HG03064 (cell line): ENCODE data around the gene CTDNEP1.

ENCODE experiments used
- ATAC-seq: cut with Tn5 transposase; IDR thresholded peaks from one replicate; pipeline ENCODE4 v1.9.1; 2021; ENCODE audit warnings: low read depth; ENCODE audit not compliant: unreplicated experiment

CTDNEP1 gene

DNA sequence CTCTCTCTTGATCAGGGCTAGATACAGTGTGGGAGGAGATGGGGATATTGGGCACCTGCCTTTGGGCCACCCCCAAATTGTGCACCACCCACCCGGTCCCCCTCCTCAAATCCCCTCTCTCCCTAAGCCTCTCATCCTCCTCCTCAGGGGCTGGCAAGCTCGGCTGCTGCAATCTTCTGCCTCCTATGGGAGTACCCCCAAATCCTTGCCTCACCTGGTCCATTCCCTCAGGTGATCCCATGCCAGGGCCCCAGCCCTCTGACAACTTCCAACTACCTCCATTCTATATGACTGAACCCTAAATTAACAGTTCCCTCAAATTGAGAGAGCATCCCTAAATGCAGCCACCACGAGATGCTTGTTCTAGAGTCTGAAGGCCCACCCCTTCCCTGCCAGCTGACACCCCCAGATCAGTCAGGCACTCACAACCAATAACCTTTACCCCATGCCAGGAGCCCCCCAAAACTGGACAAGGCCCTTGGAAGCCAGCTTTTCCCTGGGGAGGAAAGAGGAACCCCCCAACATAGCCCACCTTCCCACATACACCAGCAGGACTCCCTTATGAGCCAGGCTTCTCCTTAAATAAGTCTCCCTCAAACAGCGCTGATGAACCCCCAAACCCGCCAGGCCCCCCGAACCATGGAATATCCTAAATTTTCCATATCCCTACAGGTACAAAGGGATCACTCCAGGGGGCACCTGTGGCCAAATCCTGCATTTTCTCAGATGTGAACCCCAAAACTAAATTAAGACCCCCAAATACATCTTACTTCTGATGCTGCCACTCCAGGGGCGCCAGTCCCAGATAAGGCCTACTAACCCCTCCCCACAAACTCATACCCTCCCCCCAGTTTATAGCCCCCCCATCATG is 35.1 kb downstream of the CTDNEP1 start:
- no peak for ATAC-seq

- ATAC-seq = no peak
Observed at GRCh38 chr17:7215652-7216180, 35.8 kb downstream of the CTDNEP1 start.

DNA sequence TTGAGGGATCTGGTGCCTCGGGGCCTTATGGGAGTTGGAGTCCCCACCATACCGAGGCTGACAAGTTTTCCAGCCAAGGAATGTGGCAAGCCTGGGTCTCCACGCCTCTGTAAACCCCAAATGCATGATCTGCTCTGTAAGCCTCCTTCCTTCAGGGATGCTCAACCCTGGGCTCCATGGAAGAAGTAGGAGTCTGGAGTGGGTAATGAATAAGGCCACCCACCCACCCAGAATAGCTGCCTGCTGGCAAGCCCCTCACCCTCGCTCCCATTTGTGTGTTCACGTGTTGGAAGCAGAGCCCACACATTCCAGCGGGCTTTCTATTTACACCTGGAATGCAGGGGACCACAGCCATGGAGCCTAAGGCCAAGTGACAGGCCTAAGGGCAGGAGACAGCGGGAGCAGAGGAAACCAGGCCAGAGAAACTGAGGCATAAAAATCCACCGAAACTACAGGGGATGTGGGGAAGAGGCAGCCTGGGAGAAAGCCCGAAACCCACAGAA is 36.3 kb downstream of the CTDNEP1 start:
- no peak for ATAC-seq

GRCh38 chr17:7214300-7215135 is 37.0 kb downstream of the CTDNEP1 start:
- peak; percentile 56 for ATAC-seq

DNA sequence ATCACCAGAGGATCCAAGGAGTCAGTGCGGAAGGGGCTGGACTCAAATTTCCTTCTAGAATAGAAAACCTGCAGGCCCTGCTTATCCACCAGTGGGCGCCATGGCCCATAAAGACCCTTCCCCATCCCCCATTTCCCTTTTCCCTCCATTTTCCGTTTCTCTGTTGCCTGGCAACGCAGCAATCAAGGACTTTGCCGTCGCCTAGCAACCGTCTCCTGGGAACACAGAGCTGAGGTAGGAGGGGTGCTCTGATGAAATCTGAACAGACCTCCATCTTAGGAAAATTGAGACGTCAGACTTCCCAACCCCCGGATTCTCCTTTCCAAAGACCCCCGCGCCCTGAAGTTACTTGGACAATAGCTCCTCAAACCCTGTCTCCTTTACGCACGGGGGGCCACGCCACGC is 37.6 kb downstream of the CTDNEP1 start:
- ATAC-seq = no peak

GRCh38 chr17:7211491-7212273 is 39.9 kb downstream of the CTDNEP1 start:
- ATAC-seq = no peak

- ATAC-seq = no peak
Observed at GRCh38 chr17:7208754-7209460, 42.6 kb downstream of the CTDNEP1 start.

DNA sequence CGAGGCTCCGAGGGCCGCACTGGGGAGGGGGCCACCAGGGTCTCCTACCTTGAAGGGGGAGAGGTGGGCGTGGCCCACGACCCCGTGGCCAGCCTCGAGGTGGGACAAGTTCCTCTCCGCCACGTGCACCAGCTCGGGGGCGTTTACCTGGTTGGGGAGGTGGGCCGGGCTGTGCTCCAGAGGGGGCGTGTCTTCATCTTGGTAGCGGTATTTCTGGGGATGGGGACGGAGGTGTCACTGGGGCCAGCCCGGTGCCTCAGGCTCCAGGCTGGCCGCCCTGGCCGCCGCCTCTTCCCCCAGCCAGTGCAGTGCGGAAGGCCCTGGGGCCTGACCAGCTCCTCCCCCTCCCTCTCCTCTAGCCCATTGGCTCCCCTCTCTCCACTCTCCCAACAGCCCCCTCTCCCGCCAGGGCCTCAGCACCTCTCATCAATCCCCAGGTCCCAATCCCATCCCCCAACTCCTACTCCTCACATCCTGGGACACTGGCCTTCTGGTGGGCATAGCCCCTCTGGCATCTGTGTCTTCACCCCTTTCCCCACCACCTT is 43.4 kb downstream of the CTDNEP1 start:
- no peak for ATAC-seq

DNA sequence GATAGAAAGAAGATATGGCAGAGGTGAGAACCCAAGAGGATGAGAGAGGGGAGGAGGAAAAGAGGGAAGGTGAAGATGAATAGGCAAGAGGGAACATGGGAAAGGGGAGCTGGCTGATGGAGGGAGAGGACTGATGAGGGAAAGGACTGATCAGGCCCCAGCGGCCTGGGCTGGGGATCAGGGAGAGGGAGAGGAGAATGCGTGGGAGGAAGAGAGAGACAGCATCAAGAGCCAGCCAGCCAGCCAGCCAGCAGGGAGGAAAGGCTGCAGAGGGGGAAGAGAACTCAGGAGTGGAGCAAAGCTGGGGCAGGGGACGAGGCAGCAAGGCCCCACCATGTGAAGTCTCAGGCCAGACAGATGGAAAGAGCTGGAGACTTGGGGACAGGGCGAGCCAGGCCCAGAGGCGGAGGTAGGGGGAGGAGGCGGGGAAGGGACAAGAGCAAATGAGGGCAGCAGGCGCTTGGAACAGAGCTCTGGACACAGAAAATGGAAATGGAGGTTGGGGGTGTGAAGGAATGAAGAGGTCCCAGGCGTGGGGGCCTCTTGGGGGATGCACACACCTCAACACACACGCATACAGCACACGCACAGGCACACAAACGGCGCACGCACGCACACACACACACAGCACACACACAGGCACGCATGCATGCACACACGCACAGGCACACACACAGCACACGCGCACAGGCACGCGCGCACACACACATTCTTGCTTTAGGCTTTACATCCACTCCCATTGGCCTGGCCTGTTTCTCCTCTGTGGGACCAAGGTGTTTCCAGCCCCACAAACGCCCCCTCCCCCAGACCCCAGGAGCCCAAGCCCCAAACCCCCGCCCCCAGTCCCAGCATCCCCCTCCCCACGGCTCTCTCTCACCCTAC is 44.2 kb downstream of the CTDNEP1 start:
- ATAC-seq = no peak

- no peak for ATAC-seq
Observed at GRCh38 chr17:7205561-7205960, 46.0 kb downstream of the CTDNEP1 start.

DNA sequence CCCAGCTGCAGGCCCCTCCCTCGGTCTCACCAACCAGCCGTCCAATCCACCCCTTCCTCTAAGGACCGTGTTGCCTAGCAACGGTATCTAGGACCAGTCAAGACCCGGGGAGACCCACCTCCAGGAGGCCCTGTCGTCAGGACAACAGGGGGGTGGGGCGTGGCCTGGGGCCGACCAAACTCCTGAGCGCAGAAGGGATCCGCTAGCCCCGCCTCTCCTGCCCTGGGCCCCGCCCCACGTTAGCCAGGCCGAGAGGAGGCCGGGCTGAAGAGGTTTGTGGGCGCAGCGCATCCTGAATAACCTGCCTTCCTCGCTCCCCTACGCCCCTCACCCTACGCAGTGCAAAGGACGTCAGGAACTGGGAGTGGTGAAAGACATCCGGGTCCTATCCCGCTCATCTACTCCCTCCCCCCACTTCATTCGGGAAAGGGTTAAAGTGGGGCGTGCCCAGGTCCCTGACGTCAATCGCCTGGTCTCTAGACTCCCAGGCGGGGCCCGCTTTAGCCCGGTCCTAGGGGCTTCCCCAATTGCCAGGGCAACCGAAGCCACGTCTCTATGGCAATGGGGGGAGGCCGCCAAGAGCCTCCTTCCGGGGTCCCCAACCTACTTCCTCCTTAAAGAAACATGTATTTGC is 46.6 kb downstream of the CTDNEP1 start:
- peak; percentile 70 for ATAC-seq

DNA sequence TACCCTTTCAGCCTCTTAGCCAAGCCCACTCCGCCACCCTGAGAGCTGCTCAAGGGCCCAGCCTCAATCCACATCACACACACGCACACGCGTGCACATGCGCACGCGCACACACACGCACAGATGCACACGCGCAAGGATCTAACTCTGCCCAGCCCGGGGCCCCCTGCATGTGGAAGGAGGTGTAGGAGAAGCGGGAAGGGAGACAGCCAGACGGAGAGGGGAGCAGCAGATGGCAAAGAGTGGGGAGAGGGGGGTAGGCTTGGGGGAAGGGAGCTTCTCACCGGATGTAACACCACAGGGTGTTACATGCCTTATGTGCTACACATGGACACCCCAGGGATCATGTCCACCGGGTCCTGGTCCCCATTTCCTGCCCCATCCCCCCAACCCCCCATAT is 47.2 kb downstream of the CTDNEP1 start:
- ATAC-seq = no peak

GRCh38 chr17:7203391-7203790 is 48.1 kb downstream of the CTDNEP1 start:
- no peak for ATAC-seq

- no peak for ATAC-seq
Observed at GRCh38 chr17:7196651-7197401, 54.7 kb downstream of the CTDNEP1 start.

GRCh38 chr17:7195971-7196370 is 55.6 kb downstream of the CTDNEP1 start:
- ATAC-seq = no peak
